GM21515 (cell line): ENCODE results near the gene LYPD8.

Source experiments
- ATAC-seq: cut with Tn5 transposase; IDR thresholded peaks from one replicate; pipeline ENCODE4 v1.9.1; 2021; ENCODE audit not compliant: unreplicated experiment

LYPD8 gene

GRCh38 chr1:248758352-248758751, 2.8 kb upstream of the LYPD8 start:
- ATAC-seq: no peak

GRCh38 chr1:248757784-248758195, 2.2 kb upstream of the LYPD8 start:
- ATAC-seq: no peak

- no peak for ATAC-seq
These were observed 1.1 kb upstream of the LYPD8 start for GRCh38 chr1:248756636-248757035.

- no peak for ATAC-seq
These were observed 592 bp upstream of the LYPD8 start for GRCh38 chr1:248756151-248756550.

- no peak for ATAC-seq
These were observed 1.8 kb downstream of the LYPD8 start for GRCh38 chr1:248753708-248754280.

DNA sequence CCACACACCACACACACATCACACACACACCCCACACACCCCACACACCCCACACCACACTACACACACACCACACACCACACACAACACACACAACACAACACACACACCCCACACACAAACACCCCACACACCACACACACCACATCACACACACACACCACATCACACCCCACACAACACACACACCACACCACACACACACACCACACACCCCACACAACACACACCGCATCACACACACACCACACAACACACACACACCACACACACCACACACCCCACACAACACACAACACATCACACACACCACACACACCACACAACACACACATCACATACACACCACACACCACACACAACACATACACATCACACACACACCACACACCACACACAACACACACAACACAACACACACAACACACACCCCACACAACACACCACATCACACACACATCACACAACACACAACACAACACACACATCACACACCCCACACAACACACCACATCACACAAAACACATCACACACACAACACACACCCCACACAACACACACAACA, 2.4 kb downstream of the LYPD8 start:
- ATAC-seq: no peak

DNA sequence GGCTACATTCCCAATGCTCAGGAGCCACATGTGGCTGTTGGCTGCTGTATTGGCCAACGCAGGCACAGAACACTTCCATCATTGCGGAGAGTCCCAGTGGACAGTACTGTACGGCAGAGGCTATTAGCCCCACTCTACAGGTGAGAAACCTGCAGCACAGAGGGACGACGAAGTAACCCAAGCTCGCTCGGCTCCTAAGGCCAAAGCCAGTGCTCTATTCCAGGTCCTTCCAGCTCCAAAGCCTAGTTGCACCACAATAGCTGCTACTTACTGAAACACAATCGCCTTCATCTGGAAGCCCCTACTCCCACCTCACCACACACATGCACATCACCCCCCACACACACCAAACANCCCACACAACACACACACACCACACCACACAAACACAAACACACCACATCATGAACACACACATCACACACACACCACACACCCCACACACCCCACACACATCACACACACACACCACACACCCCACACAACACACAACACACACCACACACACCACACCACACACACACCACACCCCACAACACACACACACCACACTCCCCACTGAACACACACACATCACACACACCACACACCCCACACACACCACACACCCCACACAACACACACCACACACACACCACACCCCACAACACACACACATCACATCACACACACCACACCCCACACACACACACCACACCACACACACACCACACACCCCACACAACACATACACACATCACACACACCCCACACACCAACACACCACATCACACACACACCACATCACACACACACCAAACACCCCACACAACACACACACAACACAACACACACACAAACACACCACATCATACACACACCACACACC, 3.2 kb downstream of the LYPD8 start:
- no peak for ATAC-seq

- ATAC-seq: no peak
These were observed 3.9 kb downstream of the LYPD8 start for GRCh38 chr1:248751635-248752034.

- no peak for ATAC-seq
These were observed 4.4 kb downstream of the LYPD8 start for GRCh38 chr1:248751142-248751541.

- no peak for ATAC-seq
These were observed 5.1 kb downstream of the LYPD8 start for GRCh38 chr1:248750496-248750895.

GRCh38 chr1:248748211-248748610, 7.3 kb downstream of the LYPD8 start:
- no peak for ATAC-seq

DNA sequence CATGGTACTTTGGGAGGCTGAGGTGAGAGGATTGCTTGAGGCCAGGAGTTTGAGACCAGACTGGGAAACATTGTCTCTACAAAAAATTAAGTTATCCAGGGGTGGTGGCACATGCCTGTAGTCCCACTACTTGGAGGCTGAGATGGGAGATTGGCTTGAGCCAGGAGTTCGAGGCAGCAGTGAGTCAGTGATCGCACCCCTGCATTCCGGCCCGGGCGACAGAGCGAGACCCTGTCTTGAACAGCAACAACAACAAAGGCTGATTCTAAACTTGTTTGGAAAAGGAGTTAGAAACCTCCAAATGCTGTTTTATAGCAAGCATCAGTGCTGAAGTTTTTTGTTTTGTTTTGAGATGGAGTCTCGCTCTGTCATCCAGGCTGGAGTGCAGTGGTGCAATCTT, 14.7 kb downstream of the LYPD8 start:
- ATAC-seq: no peak

GRCh38 chr1:248739572-248740205, 15.9 kb downstream of the LYPD8 start:
- no peak for ATAC-seq

DNA sequence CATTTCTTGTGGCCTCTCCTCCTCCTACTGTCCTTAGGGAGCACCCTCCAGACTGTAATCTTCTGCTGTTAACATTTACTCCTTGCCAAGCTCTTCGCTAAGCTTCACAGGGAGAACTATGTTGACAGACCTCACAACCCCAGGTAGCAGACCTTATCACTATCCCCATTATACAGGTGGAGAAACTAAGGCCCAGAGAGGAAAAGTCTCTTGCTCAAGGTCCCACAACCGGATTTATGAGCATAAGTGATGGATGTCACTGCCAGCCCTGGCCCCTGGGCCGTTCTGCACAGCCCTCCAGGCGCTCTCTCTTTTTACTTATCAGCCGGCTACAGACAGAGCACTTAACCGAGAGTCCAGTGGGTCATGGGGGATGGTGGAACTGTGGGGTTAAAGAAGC, 18.1 kb downstream of the LYPD8 start:
- no peak for ATAC-seq

GRCh38 chr1:248736977-248737376, 18.6 kb downstream of the LYPD8 start:
- ATAC-seq: no peak

GRCh38 chr1:248733566-248733965, 22.0 kb downstream of the LYPD8 start:
- ATAC-seq: no peak

GRCh38 chr1:248730507-248731335, 24.8 kb downstream of the LYPD8 start:
- no peak for ATAC-seq

GRCh38 chr1:248714248-248714647, 41.3 kb downstream of the LYPD8 start:
- ATAC-seq: no peak

GRCh38 chr1:248710305-248710900, 45.2 kb downstream of the LYPD8 start:
- no peak for ATAC-seq

DNA sequence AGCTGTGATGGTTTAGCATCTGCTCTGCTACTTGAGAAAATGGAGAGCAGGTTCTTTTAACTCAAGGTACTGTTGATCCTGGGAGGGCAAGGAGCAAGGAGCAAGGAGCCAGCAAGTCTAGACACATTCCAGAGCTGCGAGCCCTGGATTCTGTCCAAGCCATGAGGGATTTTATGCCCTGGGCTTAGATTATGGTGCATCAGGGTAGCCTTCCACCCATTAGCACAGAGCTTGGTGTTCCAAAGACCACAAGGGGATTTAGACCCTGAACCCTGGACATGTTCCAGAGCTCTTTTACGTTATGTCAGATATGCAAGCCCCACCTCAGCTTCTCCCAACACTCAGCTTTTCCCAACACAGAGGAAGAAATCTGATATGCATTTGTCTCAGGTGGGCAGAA, 51.0 kb downstream of the LYPD8 start:
- no peak for ATAC-seq

GRCh38 chr1:248703674-248704073, 51.9 kb downstream of the LYPD8 start:
- ATAC-seq: no peak
